Measurements from ENCODE around the gene LTB.
A peak's percentile ranks its signal among the peaks of the same experiment; 100 is the strongest.

LTB gene, protein sequence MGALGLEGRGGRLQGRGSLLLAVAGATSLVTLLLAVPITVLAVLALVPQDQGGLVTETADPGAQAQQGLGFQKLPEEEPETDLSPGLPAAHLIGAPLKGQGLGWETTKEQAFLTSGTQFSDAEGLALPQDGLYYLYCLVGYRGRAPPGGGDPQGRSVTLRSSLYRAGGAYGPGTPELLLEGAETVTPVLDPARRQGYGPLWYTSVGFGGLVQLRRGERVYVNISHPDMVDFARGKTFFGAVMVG

DNA sequence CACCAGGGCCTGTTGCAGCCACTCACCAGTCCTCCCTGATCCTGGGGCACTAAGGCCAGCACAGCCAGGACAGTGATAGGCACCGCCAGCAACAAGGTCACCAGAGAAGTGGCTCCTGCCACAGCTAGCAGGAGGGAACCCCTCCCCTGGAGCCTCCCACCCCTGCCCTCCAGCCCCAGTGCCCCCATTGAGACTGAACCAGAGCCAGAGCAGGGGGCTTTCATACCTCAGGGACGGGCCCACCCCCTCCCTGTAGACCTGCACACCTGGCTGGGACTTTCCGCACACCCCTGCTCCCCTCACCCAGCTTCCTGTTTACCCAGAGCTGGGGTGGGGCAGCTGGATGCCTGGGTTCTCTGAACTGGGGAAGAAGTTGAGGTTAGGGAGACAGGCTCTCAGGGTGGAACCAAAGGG is at the start of gene LTB:
LTB (minus strand) TSS at position 195 of the 414 bp plus-strand sequence; CDS start at position 188, 7 bp downstream.
- DNase-seq, result peak; percentile 89

GRCh38 chr6:31631681-31632278 is 49.6 kb upstream of the LTB start:
- no peak for DNase-seq

DNA sequence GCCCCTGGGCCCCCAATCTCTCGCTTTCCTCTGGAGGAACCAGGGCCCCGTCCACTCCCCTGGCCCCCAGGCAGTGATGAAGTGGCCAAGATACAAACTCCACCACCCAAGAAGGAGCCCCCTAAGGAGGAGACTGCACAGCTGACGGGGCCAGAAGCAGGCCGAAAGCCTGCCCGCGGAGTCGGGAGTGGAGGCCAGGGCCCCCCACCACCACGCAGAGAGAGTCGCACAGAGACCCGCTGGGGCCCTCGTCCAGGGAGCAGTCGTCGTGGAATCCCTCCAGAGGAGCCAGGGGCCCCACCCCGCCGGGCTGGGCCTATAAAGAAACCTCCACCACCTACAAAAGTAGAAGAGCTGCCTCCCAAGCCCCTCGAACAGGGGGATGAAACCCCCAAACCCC is 49.0 kb upstream of the LTB start:
- DNase-seq, result no peak

- no peak for DNase-seq
These were observed 48.1 kb upstream of the LTB start for GRCh38 chr6:31630177-31630934.

DNA sequence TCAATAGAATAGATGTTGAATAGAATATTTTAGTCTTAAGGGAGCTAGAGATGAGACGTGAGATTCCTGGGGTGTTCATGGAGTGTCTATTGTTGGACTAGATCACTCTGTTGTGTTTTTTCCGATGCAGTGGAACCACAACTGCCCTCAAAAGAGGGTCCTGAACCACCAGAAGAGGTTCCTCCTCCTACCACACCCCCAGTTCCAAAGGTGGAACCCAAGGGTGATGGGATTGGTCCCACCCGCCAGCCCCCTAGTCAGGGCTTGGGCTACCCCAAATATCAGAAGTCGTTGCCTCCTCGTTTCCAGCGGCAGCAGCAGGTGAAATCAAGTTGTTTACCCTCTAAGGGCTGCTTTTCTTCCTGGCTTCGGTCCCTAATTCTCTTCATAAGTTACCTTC is 46.8 kb upstream of the LTB start:
- DNase-seq, result no peak

DNA sequence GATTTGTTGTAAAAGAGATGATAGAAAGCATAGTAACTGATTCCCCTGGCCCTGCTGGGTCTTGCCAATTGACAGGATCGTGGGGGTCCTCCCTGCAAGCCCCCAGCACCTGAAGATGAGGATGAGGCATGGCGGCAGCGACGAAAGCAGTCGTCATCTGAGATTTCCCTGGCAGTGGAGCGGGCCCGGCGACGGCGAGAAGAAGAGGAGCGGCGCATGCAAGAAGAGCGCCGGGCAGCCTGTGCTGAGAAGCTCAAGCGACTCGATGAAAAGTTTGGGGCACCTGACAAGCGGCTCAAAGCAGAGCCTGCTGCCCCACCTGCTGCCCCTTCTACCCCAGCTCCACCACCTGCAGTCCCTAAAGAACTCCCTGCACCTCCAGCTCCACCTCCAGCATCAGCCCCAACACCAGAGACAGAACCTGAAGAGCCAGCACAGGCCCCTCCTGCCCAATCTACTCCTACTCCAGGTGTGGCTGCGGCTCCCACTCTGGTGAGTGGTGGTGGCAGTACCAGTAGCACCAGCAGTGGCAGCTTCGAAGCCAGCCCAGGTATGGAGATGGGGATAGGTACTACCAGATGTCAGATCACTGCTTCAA is 45.6 kb upstream of the LTB start:
- DNase-seq, result no peak

DNA sequence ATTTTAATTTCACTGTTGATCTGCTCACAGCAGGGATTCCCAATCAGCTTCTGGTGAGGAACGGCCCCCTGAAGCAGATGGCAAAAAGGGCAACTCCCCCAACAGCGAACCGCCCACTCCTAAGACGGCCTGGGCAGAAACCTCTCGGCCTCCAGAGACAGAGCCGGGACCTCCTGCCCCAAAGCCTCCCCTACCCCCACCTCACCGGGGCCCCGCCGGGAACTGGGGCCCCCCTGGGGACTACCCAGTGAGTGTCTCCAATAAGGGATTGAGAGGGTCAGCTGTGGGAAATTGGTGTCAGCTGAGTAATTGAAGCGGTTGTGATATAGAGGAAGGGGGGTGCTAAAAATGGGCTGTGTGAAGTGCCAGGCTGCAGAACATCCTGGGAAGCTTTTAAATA is 44.7 kb upstream of the LTB start:
- no peak for DNase-seq

GRCh38 chr6:31624070-31624469 is 41.8 kb upstream of the LTB start:
- no peak for DNase-seq

GRCh38 chr6:31622684-31623091 is 40.5 kb upstream of the LTB start:
- no peak for DNase-seq

DNA sequence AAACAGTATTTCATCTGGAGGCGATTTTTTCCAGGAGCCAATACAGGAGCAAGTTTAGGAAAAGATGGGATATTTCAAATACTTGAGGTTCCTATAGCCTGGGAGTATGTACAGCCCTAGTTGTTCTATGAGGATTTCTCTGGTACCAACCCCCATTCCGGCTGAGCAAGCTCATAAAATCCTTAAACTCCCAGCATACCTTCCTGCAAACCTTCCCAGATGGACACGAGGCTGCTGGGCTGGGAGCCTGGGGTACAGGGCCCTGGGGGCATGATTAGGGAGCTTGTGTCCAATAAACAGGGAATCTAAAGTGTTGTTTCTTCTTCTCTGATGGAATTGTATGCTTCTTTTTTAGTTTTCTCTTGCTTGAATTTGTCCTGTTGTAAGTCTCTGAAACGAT is 39.8 kb upstream of the LTB start:
- no peak for DNase-seq

- DNase-seq, result no peak
These were observed 39.2 kb upstream of the LTB start for GRCh38 chr6:31621320-31621939.

- DNase-seq, result no peak
These were observed 38.5 kb upstream of the LTB start, which contains the start of gene PRRC2A for GRCh38 chr6:31620586-31621319. Gene PRRC2A, plus strand, starts transcription at chr6:31620715. Its CDS starts 2,075 bp downstream, at chr6:31622790.

DNA sequence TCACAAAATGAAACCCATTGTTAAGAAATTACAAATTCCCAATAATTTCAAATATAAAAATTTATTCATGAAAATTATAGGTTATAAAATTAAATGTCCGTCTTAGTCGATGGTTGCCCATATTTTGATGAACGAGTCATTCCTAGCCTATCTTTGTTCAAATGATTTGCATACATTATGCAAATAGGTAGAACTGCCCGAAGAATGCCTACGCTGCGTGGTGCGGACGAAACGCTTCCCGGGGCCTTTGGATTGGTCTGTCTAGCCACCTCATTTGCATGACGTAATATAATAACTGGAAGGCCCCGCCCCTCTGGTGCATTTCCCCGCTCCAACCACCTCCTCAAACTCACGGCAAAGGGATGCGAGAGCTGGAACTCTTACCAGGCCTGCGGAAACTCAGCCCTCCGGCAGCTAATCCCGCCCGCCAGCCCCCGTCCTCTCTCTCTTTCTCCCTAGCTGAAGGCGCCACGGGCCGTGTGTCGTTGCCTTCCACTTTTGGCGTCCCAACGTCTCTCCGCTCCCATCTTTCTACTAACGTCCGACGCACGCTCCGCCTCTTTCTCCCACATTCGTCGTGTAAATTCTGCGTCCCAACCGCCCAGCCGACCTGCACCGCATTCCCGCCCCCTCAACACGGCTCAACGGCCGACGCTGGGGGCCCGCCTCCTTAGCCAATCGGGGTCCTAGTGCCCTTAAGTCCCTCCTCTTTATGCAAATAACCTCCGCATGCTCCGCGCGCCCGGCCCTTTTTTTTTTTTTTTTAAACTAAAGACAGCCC is 37.8 kb upstream of the LTB start:
- DNase-seq, result peak; percentile 98

DNA sequence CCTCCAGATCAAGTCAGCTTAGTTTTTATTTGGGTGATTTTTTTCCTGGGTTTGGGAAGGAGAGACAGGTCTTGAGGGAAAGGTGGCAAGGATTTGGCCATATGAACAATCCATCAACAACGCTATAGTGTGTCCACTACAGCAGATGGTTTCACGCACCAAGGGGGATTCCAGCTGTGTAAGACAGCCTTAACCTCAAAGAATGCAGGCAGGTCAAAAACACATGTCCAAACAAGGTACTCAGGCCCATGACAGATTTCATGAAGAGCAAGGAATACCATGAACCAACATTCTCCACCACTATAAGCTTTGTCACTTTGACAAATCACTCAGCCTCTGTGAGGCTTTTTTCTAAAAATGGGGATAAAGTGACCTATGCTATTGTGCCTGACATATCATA is 34.8 kb upstream of the LTB start:
- DNase-seq, result no peak

GRCh38 chr6:31615748-31616147 is 33.5 kb upstream of the LTB start:
- DNase-seq, result no peak

GRCh38 chr6:31614684-31615578 is 32.7 kb upstream of the LTB start, which contains the start of gene AIF1:
Gene AIF1, plus strand, starts transcription at chr6:31615234. Its CDS starts 96 bp downstream, at chr6:31615330.
- DNase-seq, result no peak

DNA sequence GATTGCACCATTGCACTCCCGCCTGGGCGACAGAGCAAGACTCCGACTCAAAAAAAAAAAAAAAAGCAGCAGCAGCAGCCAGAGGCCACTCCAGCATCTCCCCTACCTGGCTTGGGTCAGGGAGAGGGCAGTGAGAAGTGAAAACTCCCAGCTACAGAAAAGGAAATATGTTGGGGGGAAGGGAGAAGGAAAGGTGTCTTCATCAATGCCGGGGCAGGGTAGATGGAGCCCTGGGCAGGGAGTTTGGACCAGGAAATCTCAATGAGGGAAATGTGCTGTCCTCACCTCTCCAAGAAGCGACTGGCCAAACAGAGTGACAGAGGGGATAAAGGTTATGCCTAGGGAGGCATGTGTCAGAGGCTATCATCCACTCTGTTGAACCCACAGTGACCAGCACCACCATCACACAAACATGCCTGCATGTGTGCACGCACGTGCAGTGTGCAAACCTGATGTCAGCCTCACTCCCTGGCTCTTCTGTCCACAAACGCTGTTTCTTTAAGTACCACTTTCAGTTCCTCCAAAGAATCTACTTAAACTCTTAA is 31.9 kb upstream of the LTB start:
- no peak for DNase-seq

DNA sequence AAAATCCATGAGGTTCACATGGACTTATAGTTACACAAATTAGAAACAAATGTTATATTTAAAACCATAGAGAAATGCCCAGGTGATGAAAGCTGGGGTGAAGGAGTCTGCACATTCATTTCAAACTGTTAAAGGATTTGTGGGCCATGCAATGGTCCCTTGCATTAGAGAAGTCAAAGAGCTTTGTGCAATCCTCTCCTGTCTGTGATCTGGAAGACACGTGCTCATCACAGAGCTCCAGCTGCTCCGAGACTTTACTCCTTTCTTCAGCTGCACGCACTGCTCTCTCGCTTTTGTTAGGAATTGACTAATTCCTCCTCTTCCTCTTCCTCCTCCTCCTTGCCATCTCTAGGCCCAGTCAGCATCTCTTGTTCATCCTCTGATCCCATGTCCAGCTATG is 28.7 kb upstream of the LTB start:
- DNase-seq, result no peak

- DNase-seq, result no peak
These were observed 27.5 kb upstream of the LTB start for GRCh38 chr6:31609519-31610406.

All from activated effector memory CD4-positive, alpha-beta T cell treated with anti-CD3 and anti-CD28 coated beads, Interleukin-2, amount 50 U/mL, for 16 hours (primary cell).